GM12872 (cell line): ENCODE measurements around the gene NFAM1.

Source experiments
- TF ChIP-seq, protein P1 (sequence below): IDR thresholded peaks from 3 replicates; pipeline ENCODE4 v1.5.1; 2011; ENCODE audit warnings: low read depth, mild to moderate bottlenecking, low read length, moderate library complexity; ENCODE audit not compliant: insufficient read depth

Gene NFAM1

DNA sequence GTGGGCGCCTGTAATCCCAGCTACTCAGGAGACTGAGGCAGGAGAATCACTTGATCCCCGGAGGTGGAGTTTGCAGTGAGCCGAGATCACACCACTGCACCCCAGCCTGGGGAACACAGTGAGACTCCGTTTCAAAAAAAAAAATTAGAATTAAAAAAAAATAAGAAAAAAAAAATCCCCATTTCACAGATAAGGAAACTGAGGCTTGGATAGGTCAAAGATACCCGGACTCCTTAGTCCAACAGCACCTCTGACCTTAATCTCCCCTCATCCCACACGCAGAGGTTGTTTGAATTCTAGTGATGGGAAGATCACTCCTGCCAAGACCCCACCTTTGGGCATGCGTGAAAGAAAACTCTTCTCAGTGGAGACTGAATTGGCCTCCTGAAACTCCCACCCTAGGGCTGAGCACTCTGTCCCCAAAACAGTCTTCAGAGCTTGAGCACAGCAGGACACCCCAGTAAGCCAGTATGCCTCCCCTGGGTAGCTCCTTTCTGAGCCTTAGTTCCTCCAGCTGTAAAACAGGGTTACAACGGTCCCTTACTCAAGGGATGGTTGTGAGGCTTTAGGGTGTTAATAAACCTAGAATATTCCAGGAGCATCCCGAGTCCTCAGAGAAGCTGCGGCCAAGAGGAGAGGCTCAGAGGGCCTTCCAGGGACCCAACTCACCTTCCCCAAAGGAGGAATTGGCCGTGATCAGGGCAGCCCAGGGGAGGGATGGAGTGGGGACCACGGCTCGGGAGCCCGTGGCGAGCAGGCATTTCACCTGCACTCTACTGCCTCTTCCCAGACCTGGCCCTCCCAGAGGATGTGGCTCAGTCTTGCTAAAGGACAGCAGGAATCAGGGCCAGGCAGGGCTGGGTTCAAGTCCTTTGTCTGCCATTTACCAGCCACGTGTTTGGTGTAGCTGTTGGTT lies 73.3 kb downstream of the NFAM1 start:
- TF ChIP-seq, protein P1, sequence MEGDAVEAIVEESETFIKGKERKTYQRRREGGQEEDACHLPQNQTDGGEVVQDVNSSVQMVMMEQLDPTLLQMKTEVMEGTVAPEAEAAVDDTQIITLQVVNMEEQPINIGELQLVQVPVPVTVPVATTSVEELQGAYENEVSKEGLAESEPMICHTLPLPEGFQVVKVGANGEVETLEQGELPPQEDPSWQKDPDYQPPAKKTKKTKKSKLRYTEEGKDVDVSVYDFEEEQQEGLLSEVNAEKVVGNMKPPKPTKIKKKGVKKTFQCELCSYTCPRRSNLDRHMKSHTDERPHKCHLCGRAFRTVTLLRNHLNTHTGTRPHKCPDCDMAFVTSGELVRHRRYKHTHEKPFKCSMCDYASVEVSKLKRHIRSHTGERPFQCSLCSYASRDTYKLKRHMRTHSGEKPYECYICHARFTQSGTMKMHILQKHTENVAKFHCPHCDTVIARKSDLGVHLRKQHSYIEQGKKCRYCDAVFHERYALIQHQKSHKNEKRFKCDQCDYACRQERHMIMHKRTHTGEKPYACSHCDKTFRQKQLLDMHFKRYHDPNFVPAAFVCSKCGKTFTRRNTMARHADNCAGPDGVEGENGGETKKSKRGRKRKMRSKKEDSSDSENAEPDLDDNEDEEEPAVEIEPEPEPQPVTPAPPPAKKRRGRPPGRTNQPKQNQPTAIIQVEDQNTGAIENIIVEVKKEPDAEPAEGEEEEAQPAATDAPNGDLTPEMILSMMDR: no peak

DNA sequence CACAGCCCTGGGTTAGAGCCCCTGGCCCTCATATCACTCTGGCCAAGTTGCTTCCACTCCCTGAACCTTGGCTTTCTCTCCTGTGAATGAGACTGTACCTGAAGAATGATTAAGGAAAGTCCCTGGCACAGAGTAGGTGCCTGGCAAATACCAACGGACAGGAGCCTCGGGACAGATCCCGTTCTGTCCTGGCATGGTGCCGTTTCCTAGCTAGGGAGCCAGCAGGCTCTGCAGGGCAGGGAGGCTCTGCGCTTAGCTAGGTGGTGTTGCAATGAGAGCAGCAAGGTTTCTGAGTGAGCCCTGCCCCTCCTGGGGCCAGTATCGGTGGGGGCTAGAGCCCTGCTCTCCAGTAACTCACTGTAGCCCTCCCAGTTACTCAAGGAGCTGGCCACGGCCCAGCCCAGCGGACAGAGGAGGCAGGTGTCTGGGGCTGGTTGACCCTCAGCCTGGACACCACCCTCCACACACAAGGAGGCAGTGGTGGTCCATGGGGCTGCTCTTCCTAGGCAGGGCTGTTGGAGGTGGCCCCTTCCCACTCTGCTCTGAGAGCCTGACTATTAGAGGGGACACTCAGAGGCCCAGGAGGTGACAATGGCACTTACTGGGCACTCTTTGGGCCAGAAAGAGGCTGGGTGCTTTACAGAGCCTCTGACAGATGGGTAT lies 74.4 kb downstream of the NFAM1 start:
- TF ChIP-seq, protein P1: no peak

DNA sequence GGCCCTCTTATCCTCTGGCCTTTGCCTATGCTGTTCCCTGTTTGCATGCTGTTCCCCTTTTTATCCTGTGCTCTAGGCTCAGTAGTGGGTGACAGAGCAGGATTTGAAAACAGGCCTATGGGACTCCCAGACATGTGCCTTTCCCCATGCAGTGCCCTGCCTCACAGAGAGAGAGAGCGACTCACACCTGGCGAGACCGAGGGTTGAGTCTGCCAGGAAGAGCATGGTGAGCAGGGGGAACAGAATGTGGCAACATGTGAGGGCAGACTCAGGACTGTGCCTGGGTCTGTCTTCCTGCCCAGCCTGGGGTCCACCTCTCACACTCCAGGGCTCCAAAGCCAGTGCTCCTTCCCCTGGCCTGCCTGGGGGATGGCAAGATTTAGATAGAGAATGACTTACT lies 75.0 kb downstream of the NFAM1 start:
- TF ChIP-seq, protein P1: no peak

GRCh38 chr22:42356533-42356932 lies 75.7 kb downstream of the NFAM1 start:
- TF ChIP-seq, protein P1: no peak

DNA sequence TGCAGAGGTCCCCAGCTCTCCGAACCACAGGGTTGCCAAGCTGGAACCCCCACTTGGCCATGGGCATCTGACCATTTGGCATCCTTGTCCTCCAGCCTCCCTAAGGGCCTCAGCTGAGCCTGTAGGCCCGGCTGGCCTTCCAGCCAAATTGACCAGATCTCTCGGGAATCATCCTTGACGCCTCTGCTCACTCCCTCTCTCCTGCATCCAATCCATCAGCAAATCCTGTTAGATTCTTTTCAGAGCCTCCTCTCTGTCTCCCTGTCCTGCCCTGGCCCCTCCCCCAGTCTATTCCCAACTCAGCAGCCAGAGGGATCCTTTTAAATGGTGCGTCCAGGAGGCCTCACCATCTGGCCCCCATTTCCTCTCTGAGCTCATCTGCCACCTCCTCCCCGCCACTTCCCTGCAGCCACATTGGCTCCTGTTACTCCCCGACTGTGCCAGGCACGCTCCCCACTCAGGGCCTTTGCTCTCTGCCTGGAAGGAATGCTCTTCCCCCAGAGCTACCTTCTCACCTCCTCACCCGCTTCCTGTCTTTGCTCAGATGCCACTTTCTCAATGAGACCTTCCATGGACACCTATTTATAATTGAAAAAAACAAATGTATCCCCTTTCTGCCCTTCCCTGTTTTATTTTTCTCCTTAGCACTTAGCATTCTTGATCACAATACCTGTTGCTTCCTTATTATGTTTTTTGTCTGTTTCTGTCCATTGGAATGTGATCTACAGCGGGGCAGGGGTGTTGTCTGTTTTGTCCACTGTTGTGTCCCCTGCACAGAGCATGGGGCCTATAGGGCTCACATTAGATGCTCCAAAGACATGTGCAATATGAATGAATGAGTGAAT lies 78.1 kb downstream of the NFAM1 start:
- TF ChIP-seq, protein P1: no peak

DNA sequence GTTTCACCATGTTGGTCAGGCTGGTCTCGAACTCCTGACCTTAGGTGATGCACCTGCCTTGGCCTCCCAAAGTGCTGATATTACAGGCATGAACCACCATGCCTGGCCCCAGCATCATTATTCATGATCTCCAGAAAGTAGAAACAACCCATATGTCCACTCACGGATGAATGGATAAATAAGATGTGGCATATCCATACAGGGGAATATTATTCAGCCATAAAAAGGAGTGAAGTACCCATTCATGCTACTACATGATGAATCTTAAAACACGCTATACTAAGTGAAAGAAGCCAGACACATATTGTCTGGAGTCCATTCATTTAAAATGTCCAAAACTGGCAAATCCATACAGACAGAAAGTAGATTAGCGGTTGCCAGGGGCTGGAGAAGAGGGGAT lies 81.8 kb downstream of the NFAM1 start:
- TF ChIP-seq, protein P1: no peak
